ENCODE measurements around the gene LURAP1L. TPM values are rescaled to one million over a fixed set of nuclear protein-coding genes. Genes with fewer than 3 reads are reported as not detected.

The LURAP1L gene
- total and polyA plus RNA-seq, 7 experiments from 2014 or later = not detected

DNA sequence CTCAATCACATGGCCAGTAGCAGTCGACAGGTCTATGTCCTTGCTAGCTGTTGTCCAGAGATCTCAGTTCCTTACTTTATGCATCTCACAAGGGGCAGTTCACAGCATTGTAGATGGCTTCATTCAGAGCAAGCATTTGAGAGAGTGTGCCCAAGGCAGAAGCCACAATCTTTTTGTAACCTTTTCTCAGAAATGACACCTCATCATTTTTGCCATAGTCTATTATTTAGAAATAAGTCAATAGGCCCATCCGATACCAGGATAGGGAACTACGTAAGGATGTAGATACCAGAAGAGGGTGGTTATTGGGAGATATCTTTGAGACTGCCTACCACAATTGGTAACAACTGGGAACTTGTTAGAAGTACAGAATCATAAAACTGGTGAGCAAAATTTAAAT lies 37.1 kb downstream of the LURAP1L start:
- H3K4me1 Mint-ChIP-seq = no peaks in the 10 kb centered on the region
- H3K4me3 Mint-ChIP-seq = no peak overlapping the region
- ChIA-PET CTCF (no interaction called here), POLR2A (no interaction called here)
- Histone ChIP-seq H3K27ac (ENCODE audit: low read depth, low read length) (no peak overlapping the region), H3K4me1 (ENCODE audit: control insufficient read depth in 2 of 2, insufficient read depth in 2 of 2, low read length in 2 of 2) (no peaks in the 10 kb centered on the region), H3K36me3 (ENCODE audit: control insufficient read depth in 2 of 3, insufficient read depth in 3 of 3, low read length in 3 of 3) (no peaks in the 10 kb centered on the region), H3K9me3 (ENCODE audit: control insufficient read depth in 2 of 3, low read length in 3 of 3) (no peaks in the 10 kb centered on the region), H3K27me3 (ENCODE audit: control insufficient read depth in 2 of 2, insufficient read depth in 2 of 2, low read length in 2 of 2) (no peaks in the 10 kb centered on the region), H3K4me3 (ENCODE audit: low read length) (no peak overlapping the region)
- no peaks in the 10 kb centered on the region for H3K27me3 Mint-ChIP-seq
- ATAC-seq = no peak
- H3K27ac Mint-ChIP-seq = no peak overlapping the region
- no peaks in the 10 kb centered on the region for H3K36me3 Mint-ChIP-seq
- DNase-seq = no peak
- intact Hi-C loops (cut with micrococcal nuclease) = no loop called here
- H3K9me3 Mint-ChIP-seq = peaks cover 0 to 26% (median 6%) of the 10 kb centered on the region in 11 donors

DNA sequence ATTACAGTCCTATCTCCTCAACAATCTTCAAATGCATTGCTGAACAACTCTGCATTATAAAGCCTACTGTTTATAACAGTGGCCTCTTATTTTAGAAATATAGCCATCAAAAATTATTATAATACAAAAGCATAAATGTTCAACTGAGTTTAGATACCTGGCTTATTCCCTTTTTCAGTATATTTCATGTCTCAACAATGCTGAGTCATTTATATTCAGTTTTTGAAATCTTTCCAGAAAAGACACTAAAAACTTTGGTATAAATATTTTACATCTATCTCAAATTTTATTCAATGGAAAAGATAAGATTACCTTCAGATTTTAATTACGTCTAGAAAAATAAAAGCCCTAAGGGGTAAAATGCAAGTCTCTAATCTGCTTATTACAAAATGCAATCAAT lies 37.9 kb downstream of the LURAP1L start:
- no peak overlapping the region for H3K27ac ChIP-seq (ENCODE audit: low read depth, low read length)
- H3K27me3 Mint-ChIP-seq = no peaks in the 10 kb centered on the region
- H3K36me3 ChIP-seq (ENCODE audit: control insufficient read depth in 2 of 3, insufficient read depth in 3 of 3, low read length in 3 of 3) = no peaks in the 10 kb centered on the region
- no peaks in the 10 kb centered on the region for H3K9me3 ChIP-seq (ENCODE audit: control insufficient read depth in 2 of 3, low read length in 3 of 3)
- no peak overlapping the region for H3K27ac Mint-ChIP-seq
- CTCF ChIA-PET = no interaction called here
- H3K9me3 Mint-ChIP-seq = peaks cover 0 to 29% (median 6%) of the 10 kb centered on the region in 11 donors
- intact Hi-C loops (cut with micrococcal nuclease) = no loop called here
- no peaks in the 10 kb centered on the region for H3K4me1 Mint-ChIP-seq
- DNase-seq (no peak), ATAC-seq (no peak)
- POLR2A ChIA-PET = no interaction called here
- no peak overlapping the region for H3K4me3 ChIP-seq (ENCODE audit: low read length)
- no peaks in the 10 kb centered on the region for H3K4me1 ChIP-seq (ENCODE audit: control insufficient read depth in 2 of 2, insufficient read depth in 2 of 2, low read length in 2 of 2)
- H3K4me3 Mint-ChIP-seq = no peak overlapping the region
- no peaks in the 10 kb centered on the region for H3K27me3 ChIP-seq (ENCODE audit: control insufficient read depth in 2 of 2, insufficient read depth in 2 of 2, low read length in 2 of 2)
- H3K36me3 Mint-ChIP-seq = no peaks in the 10 kb centered on the region

DNA sequence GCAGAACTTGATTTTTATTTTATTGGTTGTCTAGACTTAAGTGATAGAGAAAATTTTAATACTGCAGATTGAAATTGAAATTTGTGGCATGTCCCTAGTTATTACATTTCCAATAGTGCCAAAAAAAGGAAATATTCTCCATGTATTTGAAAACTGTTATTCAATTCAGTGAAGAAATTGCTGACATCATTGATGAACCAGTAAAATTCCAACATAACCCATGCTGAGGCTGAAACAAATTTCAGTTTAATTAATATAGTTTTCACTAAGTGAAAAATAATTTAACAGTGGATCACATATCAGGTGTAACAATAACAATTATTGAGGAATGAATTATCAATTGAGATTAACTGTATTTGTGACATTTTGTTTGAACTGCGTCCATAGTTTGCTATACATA lies 38.7 kb downstream of the LURAP1L start:
- Mint-ChIP-seq H3K4me1 (no peaks in the 10 kb centered on the region), H3K27me3 (no peaks in the 10 kb centered on the region), H3K27ac (no peak overlapping the region), H3K36me3 (no peaks in the 10 kb centered on the region), H3K9me3 (peaks cover 2 to 30% (median 6%) of the 10 kb centered on the region in 11 donors), H3K4me3 (no peak overlapping the region)
- Histone ChIP-seq H3K4me3 (ENCODE audit: low read length) (no peak overlapping the region), H3K27me3 (ENCODE audit: control insufficient read depth in 2 of 2, insufficient read depth in 2 of 2, low read length in 2 of 2) (no peaks in the 10 kb centered on the region), H3K4me1 (ENCODE audit: control insufficient read depth in 2 of 2, insufficient read depth in 2 of 2, low read length in 2 of 2) (no peaks in the 10 kb centered on the region), H3K9me3 (ENCODE audit: control insufficient read depth in 2 of 3, low read length in 3 of 3) (no peaks in the 10 kb centered on the region), H3K27ac (ENCODE audit: low read depth, low read length) (no peak overlapping the region), H3K36me3 (ENCODE audit: control insufficient read depth in 2 of 3, insufficient read depth in 3 of 3, low read length in 3 of 3) (no peaks in the 10 kb centered on the region)
- intact Hi-C loops (cut with micrococcal nuclease) = no loop called here
- ATAC-seq (no peak), DNase-seq (no peak)
- ChIA-PET POLR2A (no interaction called here), CTCF (no interaction called here)

DNA sequence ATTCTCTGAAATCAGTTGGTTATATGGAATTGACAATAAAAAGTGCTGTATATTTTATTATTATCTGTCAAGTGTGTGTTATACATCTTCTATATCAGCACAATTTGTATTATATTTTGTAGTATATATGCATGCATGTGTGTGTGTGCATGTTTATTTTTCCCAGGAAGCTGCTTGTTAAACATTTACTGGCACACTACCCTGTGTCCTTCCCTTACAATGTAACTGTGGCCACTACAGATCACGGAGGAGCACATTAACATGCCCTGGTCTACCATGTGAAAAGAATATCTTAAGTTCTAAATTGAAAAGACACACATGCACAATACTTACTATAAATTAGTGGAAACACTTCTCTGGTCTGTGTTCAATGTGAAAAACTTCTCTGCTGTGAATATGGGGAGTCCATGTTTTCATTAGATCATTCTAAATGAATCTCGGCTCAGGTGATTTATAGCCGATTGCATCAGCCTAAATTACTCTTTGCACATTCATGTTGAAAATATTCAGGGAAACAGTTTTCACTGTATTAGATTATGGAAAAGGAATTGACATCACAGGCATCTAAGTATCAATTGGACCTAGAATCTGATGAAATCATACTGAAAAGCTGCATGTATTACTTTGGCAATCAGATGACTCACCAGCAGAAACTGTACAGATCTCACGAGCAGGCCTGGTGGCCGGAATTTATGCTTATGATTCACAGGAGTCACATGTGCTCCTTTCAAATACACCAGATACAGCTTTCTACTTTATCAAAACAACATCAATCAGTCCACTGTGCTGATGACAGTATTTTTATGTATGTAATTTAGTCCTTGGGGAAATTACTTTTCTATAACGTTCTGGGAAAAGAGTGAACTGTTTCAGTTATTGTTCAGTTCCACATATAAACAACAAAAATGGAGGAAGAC lies 39.4 kb downstream of the LURAP1L start:
- H3K27ac Mint-ChIP-seq = no peak overlapping the region
- ChIA-PET CTCF (no interaction called here), POLR2A (no interaction called here)
- H3K4me3 Mint-ChIP-seq = no peak overlapping the region
- Histone ChIP-seq H3K27ac (ENCODE audit: low read depth, low read length) (no peak overlapping the region), H3K9me3 (ENCODE audit: control insufficient read depth in 2 of 3, low read length in 3 of 3) (no peaks in the 10 kb centered on the region), H3K4me3 (ENCODE audit: low read length) (no peak overlapping the region), H3K27me3 (ENCODE audit: control insufficient read depth in 2 of 2, insufficient read depth in 2 of 2, low read length in 2 of 2) (no peaks in the 10 kb centered on the region), H3K36me3 (ENCODE audit: control insufficient read depth in 2 of 3, insufficient read depth in 3 of 3, low read length in 3 of 3) (no peaks in the 10 kb centered on the region), H3K4me1 (ENCODE audit: control insufficient read depth in 2 of 2, insufficient read depth in 2 of 2, low read length in 2 of 2) (no peaks in the 10 kb centered on the region)
- H3K36me3 Mint-ChIP-seq = no peaks in the 10 kb centered on the region
- no peaks in the 10 kb centered on the region for H3K4me1 Mint-ChIP-seq
- ATAC-seq (no peak), DNase-seq (no peak)
- peaks cover 2 to 31% (median 4%) of the 10 kb centered on the region in 11 donors for H3K9me3 Mint-ChIP-seq
- intact Hi-C loops (cut with micrococcal nuclease) = no loop called here
- H3K27me3 Mint-ChIP-seq = no peaks in the 10 kb centered on the region

DNA sequence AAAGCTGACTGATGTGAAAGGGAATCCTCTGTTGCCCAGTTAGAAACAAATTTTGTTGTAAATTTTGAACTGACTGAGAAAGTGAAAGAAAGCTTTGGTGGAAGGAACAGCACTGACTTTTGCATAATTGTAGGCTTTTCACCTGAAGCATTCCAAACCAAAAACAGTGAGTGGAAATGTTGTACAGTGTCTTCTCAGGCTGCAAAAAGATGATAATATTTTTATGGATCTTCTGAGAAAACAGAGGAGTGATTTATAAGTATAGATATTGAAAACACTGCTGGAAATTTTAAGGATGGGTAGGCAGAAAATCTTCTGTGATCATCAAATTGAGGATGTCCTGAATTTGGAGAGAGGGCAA lies 40.0 kb downstream of the LURAP1L start:
- intact Hi-C loops (cut with micrococcal nuclease) = no loop called here

DNA sequence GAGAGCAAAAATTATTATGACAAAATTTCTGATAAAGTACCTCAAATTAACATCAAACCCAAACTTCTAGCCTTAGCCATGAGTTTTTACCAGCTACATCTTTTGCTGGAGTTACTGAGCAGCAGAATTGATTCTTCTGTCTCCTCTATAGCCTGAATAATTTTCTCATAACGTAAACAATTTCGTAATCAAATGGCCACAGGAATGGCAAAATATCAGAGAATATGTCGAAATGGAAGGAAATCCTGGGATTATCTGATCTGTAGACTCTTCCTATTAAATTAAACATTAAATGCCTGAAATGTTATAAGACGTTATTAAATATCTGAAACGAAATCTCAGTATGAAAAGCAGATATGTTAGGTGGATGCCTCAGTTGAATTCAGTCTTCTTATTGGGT lies 41.1 kb downstream of the LURAP1L start:
- Mint-ChIP-seq H3K4me1 (no peaks in the 10 kb centered on the region), H3K27ac (no peak overlapping the region), H3K4me3 (no peak overlapping the region), H3K36me3 (no peaks in the 10 kb centered on the region), H3K27me3 (no peaks in the 10 kb centered on the region), H3K9me3 (peaks cover 0 to 27% (median 5%) of the 10 kb centered on the region in 11 donors)
- ChIA-PET CTCF (no interaction called here), POLR2A (no interaction called here)
- intact Hi-C loops (cut with micrococcal nuclease) = no loop called here
- DNase-seq = no peak
- Histone ChIP-seq H3K4me3 (ENCODE audit: low read length) (no peak overlapping the region), H3K27ac (ENCODE audit: low read depth, low read length) (no peak overlapping the region), H3K36me3 (ENCODE audit: control insufficient read depth in 2 of 3, insufficient read depth in 3 of 3, low read length in 3 of 3) (no peaks in the 10 kb centered on the region), H3K27me3 (ENCODE audit: control insufficient read depth in 2 of 2, insufficient read depth in 2 of 2, low read length in 2 of 2) (no peaks in the 10 kb centered on the region), H3K9me3 (ENCODE audit: control insufficient read depth in 2 of 3, low read length in 3 of 3) (no peaks in the 10 kb centered on the region), H3K4me1 (ENCODE audit: control insufficient read depth in 2 of 2, insufficient read depth in 2 of 2, low read length in 2 of 2) (no peaks in the 10 kb centered on the region)
- no peak for ATAC-seq

More for the DNA sequence above, 40.0 kb downstream of the LURAP1L start:
- Histone ChIP-seq H3K9me3 (ENCODE audit: control insufficient read depth in 2 of 3, low read length in 3 of 3) (no peaks in the 10 kb centered on the region), H3K27ac (ENCODE audit: low read depth, low read length) (no peak overlapping the region), H3K4me3 (ENCODE audit: low read length) (no peak overlapping the region), H3K4me1 (ENCODE audit: control insufficient read depth in 2 of 2, insufficient read depth in 2 of 2, low read length in 2 of 2) (no peaks in the 10 kb centered on the region), H3K27me3 (ENCODE audit: control insufficient read depth in 2 of 2, insufficient read depth in 2 of 2, low read length in 2 of 2) (no peaks in the 10 kb centered on the region), H3K36me3 (ENCODE audit: control insufficient read depth in 2 of 3, insufficient read depth in 3 of 3, low read length in 3 of 3) (no peaks in the 10 kb centered on the region)
- Mint-ChIP-seq H3K4me1 (no peaks in the 10 kb centered on the region), H3K9me3 (peaks cover 0 to 27% (median 4%) of the 10 kb centered on the region in 11 donors), H3K36me3 (no peaks in the 10 kb centered on the region), H3K27me3 (no peaks in the 10 kb centered on the region), H3K27ac (no peak overlapping the region), H3K4me3 (no peak overlapping the region)
- ChIA-PET POLR2A (no interaction called here), CTCF (no interaction called here)
- DNase-seq = no peak
- no peak for ATAC-seq

DNA sequence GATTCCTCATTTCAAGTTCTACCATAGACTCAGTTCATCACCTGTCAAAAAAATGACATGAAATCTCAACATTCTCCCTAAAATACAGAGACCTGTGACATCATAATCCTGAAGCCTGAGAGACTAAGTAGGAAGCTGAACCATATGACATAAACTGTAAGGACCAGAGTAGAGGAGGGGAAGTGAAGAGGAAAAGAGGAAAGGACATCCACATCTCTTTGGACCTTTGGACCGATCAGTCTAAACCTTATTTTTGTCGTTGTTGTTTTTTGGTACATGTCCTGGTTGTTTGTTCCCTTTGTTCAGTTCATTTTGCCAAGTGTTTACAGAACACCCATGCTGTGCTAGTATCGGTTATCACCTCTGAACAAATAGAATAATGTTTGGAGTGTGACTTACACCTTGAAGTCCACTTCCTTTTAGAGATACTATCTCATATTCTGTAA lies 41.9 kb downstream of the LURAP1L start:
- H3K27me3 ChIP-seq (ENCODE audit: control insufficient read depth in 2 of 2, insufficient read depth in 2 of 2, low read length in 2 of 2) = no peaks in the 10 kb centered on the region
- H3K36me3 ChIP-seq (ENCODE audit: control insufficient read depth in 2 of 3, insufficient read depth in 3 of 3, low read length in 3 of 3) = no peaks in the 10 kb centered on the region
- H3K4me1 Mint-ChIP-seq = no peaks in the 10 kb centered on the region
- no peak for DNase-seq
- H3K4me1 ChIP-seq (ENCODE audit: control insufficient read depth in 2 of 2, insufficient read depth in 2 of 2, low read length in 2 of 2) = no peaks in the 10 kb centered on the region
- no peak overlapping the region for H3K27ac ChIP-seq (ENCODE audit: low read depth, low read length)
- H3K4me3 ChIP-seq (ENCODE audit: low read length) = no peak overlapping the region
- ChIA-PET CTCF (no interaction called here), POLR2A (no interaction called here)
- ATAC-seq = no peak
- H3K27me3 Mint-ChIP-seq = no peaks in the 10 kb centered on the region
- no peak overlapping the region for H3K27ac Mint-ChIP-seq
- H3K9me3 Mint-ChIP-seq = peaks cover 0 to 24% (median 5%) of the 10 kb centered on the region in 11 donors
- H3K36me3 Mint-ChIP-seq = no peaks in the 10 kb centered on the region
- intact Hi-C loops (cut with micrococcal nuclease) = no loop called here
- no peak overlapping the region for H3K4me3 Mint-ChIP-seq
- no peaks in the 10 kb centered on the region for H3K9me3 ChIP-seq (ENCODE audit: control insufficient read depth in 2 of 3, low read length in 3 of 3)

All from naive thymus-derived CD4-positive, alpha-beta T cell (primary cell).